HepG2 (cell line): ENCODE measurements around the gene WDR20. TPM values are rescaled to one million over a fixed set of nuclear protein-coding genes. Genes with fewer than 3 reads are reported as not detected.

Experiments
- ATAC-seq: fragments of 200-7000 bp; cut with Tn5 transposase; 3 replicates; pipeline ENCODE4 v1.9.1; 2020; ENCODE audit warnings: mild to moderate bottlenecking, moderate library complexity
- BruUV-seq: library from RNA; stranded (reverse); fragments of 400-500 nt; replicated peaks from 2 replicates; lab custom pipeline; 2021; lab: Mats Ljungman, UMichigan
- CTCF ChIA-PET: fragments of 300-600 bp; formaldehyde crosslinking; extraction: SDS; loops from one replicate; lab custom pipeline; 2021; ENCODE audit warnings: low total read pairs, inconsistent platforms, low intra/inter-chr PET ratio; lab: Yijun Ruan, JAX
- POLR2A ChIA-PET: fragments of 350-600 bp; sonication (Branson Sonifier 250); formaldehyde crosslinking; loops from one replicate; lab custom pipeline; 2020; ENCODE audit warnings: antibody characterized with exemption, inconsistent platforms; lab: Yijun Ruan, JAX
- DNase-seq: peaks from one replicate; pipeline ENCODE4 v3.0.0-alpha.2; 2015; ENCODE audit warnings: low spot score
- FAIRE-seq: peaks from 3 replicates; lab custom pipeline; 2011; peaks lifted over from hg19 to GRCh38; lab: Jason Lieb, UNC
- H2AFZ ChIP-seq: one replicate; pipeline ENCODE4 v1.6.1; 2011; ENCODE audit warnings: low read length, inconsistent platforms
- H3K27ac ChIP-seq: fragments of 300-600 bp; 3 replicates; pipeline ENCODE4 v1.8.0; 2011; ENCODE audit warnings: mixed run types, mild to moderate bottlenecking, mixed read lengths, low read length, inconsistent platforms; ENCODE audit not compliant: insufficient read depth; ENCODE audit errors: extremely low read length
- H3K27me3 ChIP-seq, 2 experiments: fragments of 200-600 bp in 1 of 2; 2 replicates in 1 of 2; 3 replicates in 1 of 2; pipeline versions ENCODE4 v1.6.0 to v1.8.0; 2011; ENCODE audit warnings: low read length in 2 of 2, mild to moderate bottlenecking in 2 of 2, moderate library complexity in 2 of 2, inconsistent platforms in 1 of 2; ENCODE audit not compliant: insufficient read depth in 2 of 2, control insufficient read depth in 1 of 2
- H3K36me3 ChIP-seq, 2 experiments: fragments of 200-600 bp in 1 of 2; replicated peaks in 1 of 2; 2 replicates in 1 of 2; 3 replicates in 1 of 2; pipeline versions ENCODE4 v1.5.1 to v1.8.0; 2011; ENCODE audit warnings: low read length in 2 of 2, inconsistent platforms in 1 of 2; ENCODE audit not compliant: insufficient read depth in 2 of 2, control insufficient read depth in 1 of 2
- H3K4me1 ChIP-seq: 2 replicates; pipeline ENCODE4 v1.5.1; 2012; ENCODE audit warnings: low read length, inconsistent platforms; ENCODE audit not compliant: insufficient read depth
- H3K4me2 ChIP-seq: 2 replicates; pipeline ENCODE4 v1.6.0; 2011; ENCODE audit warnings: low read depth, low read length, inconsistent platforms
- H3K4me3 ChIP-seq, 3 experiments: fragments of 200-600 bp in 1 of 3; sonication (generic), shearing (Covaris generic) in 1 of 3; replicated peaks in 1 of 3; 2 replicates each; pipeline ENCODE4 v1.5.1; 2011 to 2016; ENCODE audit warnings: low read length in 3 of 3, inconsistent platforms in 2 of 3, low read depth in 2 of 3, mild to moderate bottlenecking in 2 of 3, control low read depth in 1 of 3, mixed read lengths in 1 of 3; ENCODE audit not compliant: insufficient read depth in 1 of 3
- H3K79me2 ChIP-seq: one replicate; pipeline ENCODE4 v1.6.1; 2011; ENCODE audit warnings: low read length, inconsistent platforms; ENCODE audit not compliant: insufficient read depth
- H3K9ac ChIP-seq: 2 replicates; pipeline ENCODE4 v1.6.0; 2011; ENCODE audit warnings: mild to moderate bottlenecking, low read depth, low read length, inconsistent platforms; ENCODE audit not compliant: insufficient read depth
- H3K9me3 ChIP-seq: 2 replicates; pipeline ENCODE4 v1.5.1; 2012; ENCODE audit warnings: mild to moderate bottlenecking, low read length
- H4K20me1 ChIP-seq: 2 replicates; pipeline ENCODE4 v1.6.0; 2011; ENCODE audit warnings: inconsistent platforms, mild to moderate bottlenecking, low read length, moderate library complexity; ENCODE audit not compliant: insufficient read depth
- CEBPB ChIP-seq: IDR thresholded peaks from 2 replicates; pipeline ENCODE4 v1.6.1; 2011; ENCODE audit warnings: low read depth, low read length, improper control_type of control experiment, borderline replicate concordance
- FOXK2 ChIP-seq: fragments of 450-650 bp; IDR thresholded peaks from 2 replicates; pipeline ENCODE4 v1.6.1; 2016
- MATR3 ChIP-seq: sonication (generic); formaldehyde crosslinking; IDR thresholded peaks from 2 replicates; pipeline ENCODE4 v1.4.0; 2020; ENCODE audit warnings: missing genetic modification reagents
- NFE2 ChIP-seq: sonication (generic); formaldehyde crosslinking; IDR thresholded peaks from 2 replicates; pipeline ENCODE4 v1.4.0; 2020; ENCODE audit warnings: missing genetic modification reagents
- NFKB2 ChIP-seq: sonication (generic); formaldehyde crosslinking; IDR thresholded peaks from 2 replicates; pipeline ENCODE4 v1.4.0; 2020; ENCODE audit warnings: missing genetic modification reagents, borderline replicate concordance
- PCBP1 ChIP-seq: fragments of 200-400 bp; formaldehyde crosslinking; IDR thresholded peaks from 2 replicates; pipeline ENCODE4 v1.6.1; 2017; ENCODE audit warnings: mild to moderate bottlenecking, low read depth, low read length, borderline replicate concordance
- PCBP2 ChIP-seq: fragments of 200-400 bp; formaldehyde crosslinking; optimal IDR thresholded peaks from 2 replicates; pipeline ENCODE3; 2018; ENCODE audit warnings: low read length, low read depth; ENCODE audit not compliant: poor library complexity, severe bottlenecking
- SALL1 ChIP-seq: sonication (generic); formaldehyde crosslinking; IDR thresholded peaks from 2 replicates; pipeline ENCODE4 v1.8.0; 2022; ENCODE audit warnings: mild to moderate bottlenecking, missing genetic modification reagents
- ZFP90 ChIP-seq: sonication (generic); formaldehyde crosslinking; IDR thresholded peaks from 2 replicates; pipeline ENCODE4 v1.8.0; 2022; ENCODE audit warnings: missing genetic modification reagents, mild to moderate bottlenecking, inconsistent platforms, borderline replicate concordance
- ZKSCAN8 ChIP-seq: IDR thresholded peaks from 2 replicates; pipeline ENCODE4 v1.6.1; 2016; ENCODE audit warnings: borderline replicate concordance, missing genetic modification reagents, missing compliant biosample characterization
- ZNF24 ChIP-seq: fragments of 450-650 bp; IDR thresholded peaks from 2 replicates; pipeline ENCODE4 v1.6.1; 2017; ENCODE audit warnings: antibody characterized with exemption, mild to moderate bottlenecking
- ZNF790 ChIP-seq: sonication (generic); formaldehyde crosslinking; IDR thresholded peaks from 2 replicates; pipeline ENCODE4 v1.8.0; 2022; ENCODE audit warnings: missing genetic modification reagents, mild to moderate bottlenecking, borderline replicate concordance
- WGBS: methylation state at CpG from one replicate; pipeline ENCODE4 v1.1.6; 2017; ENCODE audit warnings: low lambda C conversion rate; 5-methylcytosine and 5-hydroxymethylcytosine counted together
- in situ Hi-C: cut with HindIII; loops from 2 replicates; pipeline ENCODE4 v1.10.0; 2017; ENCODE audit warnings: low pct_unique_long_range_greater_than_20kb; ENCODE audit not compliant: extremely low pct_ligation_motif_present
- intact Hi-C: fragments of 100-400 bp; cut with micrococcal nuclease; formaldehyde crosslinking; loops from one replicate; pipeline ENCODE4 v1.10.0; 2022; ENCODE audit not compliant: unreplicated experiment
- polyA plus RNA-seq, 8 experiments: library from polyadenylated mRNA; depleted of rRNA in 3 of 8; stranded (reverse) in 7 of 8; unstranded in 1 of 8; fragments of >200 nt; fragmentation: Illumina TruSeq in 4 of 8; extraction: Trizol in 4 of 8; gene quantifications; 2 replicates each; pipeline versions ENCODE4 v1.2.1 to v1.2.3, GENCODE V29; 2011 to 2016; ENCODE audit warnings: low read depth in 4 of 8, missing spikeins in 1 of 8, mixed read lengths in 1 of 8; ENCODE audit not compliant: insufficient read depth in 1 of 8
- total RNA-seq, 5 experiments: library from RNA; depleted of rRNA; stranded (reverse); fragments of >200 nt; fragmentation: Illumina TruSeq; extraction: Trizol; gene quantifications; 2 replicates each; pipeline ENCODE4 v1.2.3, GENCODE V29; 2016; ENCODE audit warnings: low read depth in 1 of 5
- TF ChIP-seq, protein P1 (sequence below): sonication (generic); formaldehyde crosslinking; IDR thresholded peaks from 2 replicates; pipeline ENCODE4 v1.4.0; 2020; ENCODE audit warnings: mild to moderate bottlenecking, missing genetic modification reagents

WDR20 gene
- total and polyA plus RNA-seq, 2 of the 13 experiments (the other 11 are each of a cell fraction or from before 2014, with no cell fraction given): 10.4 to 23.2 TPM

DNA sequence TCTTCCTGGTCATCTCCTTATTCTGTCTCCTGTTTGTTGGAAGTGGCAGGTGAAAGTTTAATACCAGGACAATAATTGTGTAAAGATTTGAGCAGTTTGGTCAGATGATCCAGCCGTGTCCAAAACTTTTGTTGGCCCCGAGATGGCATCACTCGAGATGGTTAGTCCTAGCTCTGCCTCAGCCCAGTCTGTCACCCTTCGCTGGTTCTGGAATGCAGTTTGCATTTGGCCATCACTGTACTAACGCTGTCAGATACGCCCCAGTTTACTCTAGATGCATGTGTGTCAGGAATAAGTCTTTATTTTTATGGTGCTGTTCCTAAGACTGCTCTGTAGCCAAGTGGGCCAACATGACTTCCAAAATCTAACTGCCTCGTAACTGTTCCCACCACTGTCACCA, 85.7 kb downstream of the WDR20 start:
- H3K9ac ChIP-seq: no peak overlapping the region
- H3K4me3 ChIP-seq: no peak overlapping the region
- H3K36me3 ChIP-seq: no peaks in the 10 kb centered on the region; a peak in 2 of 5 replicates
- intact Hi-C loops: no loop called here
- no peaks in the 10 kb centered on the region for H4K20me1 ChIP-seq
- H3K79me2 ChIP-seq: no peaks in the 10 kb centered on the region
- H3K27ac ChIP-seq: no peak overlapping the region
- H3K4me2 ChIP-seq: no peak overlapping the region
- ATAC-seq (no peak), DNase-seq (no peak), FAIRE-seq (no peak)
- WGBS: 99% methylated on average over 7 of the region's 7 CpGs
- POLR2A ChIA-PET: no interaction called here
- TF ChIP-seq SALL1 (CRISPR knock-in tag) (no peak), ZKSCAN8 (CRISPR knock-in tag) (no peak), ZFP90 (CRISPR knock-in tag) (no peak), ZNF24 (no peak), ZNF790 (CRISPR knock-in tag) (no peak), NFKB2 (CRISPR knock-in tag) (no peak), PCBP1 (no peak), FOXK2 (no peak), PCBP2 (no peak), CEBPB (no peak), NFE2 (CRISPR knock-in tag) (no peak), MATR3 (CRISPR knock-in tag) (no peak)
- TF ChIP-seq, protein P1, sequence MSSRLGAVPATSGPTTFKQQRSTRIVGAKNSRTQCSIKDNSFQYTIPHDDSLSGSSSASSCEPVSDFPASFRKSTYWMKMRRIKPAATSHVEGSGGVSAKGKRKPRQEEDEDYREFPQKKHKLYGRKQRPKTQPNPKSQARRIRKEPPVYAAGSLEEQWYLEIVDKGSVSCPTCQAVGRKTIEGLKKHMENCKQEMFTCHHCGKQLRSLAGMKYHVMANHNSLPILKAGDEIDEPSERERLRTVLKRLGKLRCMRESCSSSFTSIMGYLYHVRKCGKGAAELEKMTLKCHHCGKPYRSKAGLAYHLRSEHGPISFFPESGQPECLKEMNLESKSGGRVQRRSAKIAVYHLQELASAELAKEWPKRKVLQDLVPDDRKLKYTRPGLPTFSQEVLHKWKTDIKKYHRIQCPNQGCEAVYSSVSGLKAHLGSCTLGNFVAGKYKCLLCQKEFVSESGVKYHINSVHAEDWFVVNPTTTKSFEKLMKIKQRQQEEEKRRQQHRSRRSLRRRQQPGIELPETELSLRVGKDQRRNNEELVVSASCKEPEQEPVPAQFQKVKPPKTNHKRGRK (CRISPR knock-in tag): no peak
- no peaks in the 10 kb centered on the region; a peak in 1 of 5 replicates for H3K27me3 ChIP-seq
- H3K9me3 ChIP-seq: no peaks in the 10 kb centered on the region
- CTCF ChIA-PET: no interaction called here
- BruUV-seq: no TSS peak
- no peak overlapping the region for H2AFZ ChIP-seq
- in situ Hi-C loops: no loop called here
- H3K4me1 ChIP-seq: no peaks in the 10 kb centered on the region
